WTC11 (cell line): ENCODE measurements around the gene SLBP. TPM values are rescaled to one million over a fixed set of nuclear protein-coding genes. Genes with fewer than 3 reads are reported as not detected.

ENCODE experiments used
- ATAC-seq: fragments of 200-7000 bp; cut with Tn5 transposase; 2 replicates; pipeline ENCODE4 v1.10.0; 2021; ENCODE audit warnings: mild to moderate bottlenecking, moderate library complexity
- CTCF ChIA-PET: fragments of 300-600 bp; sonication (Branson Sonifier 250); formaldehyde crosslinking; loops from one replicate; lab custom pipeline; 2021; ENCODE audit warnings: antibody characterized with exemption; lab: Charles Lee
- POLR2A ChIA-PET: fragments of 350-600 bp; sonication (Branson Sonifier 250); formaldehyde crosslinking; loops from one replicate; lab custom pipeline; 2021; ENCODE audit warnings: antibody characterized with exemption; lab: Charles Lee
- DNase-seq: peaks from one replicate; pipeline ENCODE4 v3.0.0; 2021; ENCODE audit warnings: low spot score
- H3K27ac Mint-ChIP-seq: 2 replicates; pipeline ENCODE4 v1.8.0; 2021; ENCODE audit warnings: mixed read lengths
- H3K27me3 Mint-ChIP-seq: 2 replicates; pipeline ENCODE4 v1.8.0; 2021; ENCODE audit warnings: low read depth, mild to moderate bottlenecking, moderate library complexity, mixed read lengths
- H3K36me3 Mint-ChIP-seq: 2 replicates; pipeline ENCODE4 v1.8.0; 2021; ENCODE audit warnings: mixed read lengths
- H3K4me1 Mint-ChIP-seq: 2 replicates; pipeline ENCODE4 v1.8.0; 2022; ENCODE audit warnings: mixed read lengths
- H3K4me3 Mint-ChIP-seq: 2 replicates; pipeline ENCODE4 v1.8.0; 2021; ENCODE audit warnings: mild to moderate bottlenecking, moderate library complexity, mixed read lengths
- H3K9me3 Mint-ChIP-seq: 2 replicates; pipeline ENCODE4 v1.8.0; 2021; ENCODE audit warnings: mixed read lengths
- CBFB ChIP-seq: sonication (generic); formaldehyde crosslinking; IDR thresholded peaks from 2 replicates; pipeline ENCODE4 v1.8.1; 2022; ENCODE audit warnings: mild to moderate bottlenecking, low read depth, missing genetic modification reagents
- CREM ChIP-seq: sonication (generic); formaldehyde crosslinking; IDR thresholded peaks from 2 replicates; pipeline ENCODE4 v1.8.1; 2022; ENCODE audit warnings: mild to moderate bottlenecking, missing genetic modification reagents, moderate library complexity
- EMX1 ChIP-seq: fragments of 250-450 bp; sonication (Bioruptor Pico); IDR thresholded peaks from 2 replicates; pipeline ENCODE4 v1.8.0; 2021; ENCODE audit warnings: mild to moderate bottlenecking
- ESRRA ChIP-seq: sonication (generic); formaldehyde crosslinking; IDR thresholded peaks from 2 replicates; pipeline ENCODE4 v1.8.1; 2022; ENCODE audit warnings: mild to moderate bottlenecking, missing genetic modification reagents, borderline replicate concordance
- FOXP1 ChIP-seq: sonication (generic); formaldehyde crosslinking; IDR thresholded peaks from 2 replicates; pipeline ENCODE4 v1.8.0; 2022; ENCODE audit warnings: missing genetic modification reagents, mild to moderate bottlenecking, moderate library complexity, borderline replicate concordance
- GABPB1 ChIP-seq: sonication (generic); formaldehyde crosslinking; IDR thresholded peaks from 2 replicates; pipeline ENCODE4 v1.8.1; 2023; ENCODE audit warnings: mild to moderate bottlenecking, missing genetic modification reagents
- GTF2I ChIP-seq: fragments of 250-450 bp; sonication (Bioruptor Pico); conservative IDR thresholded peaks from 2 replicates; pipeline ENCODE4 v1.4.0; 2021; ENCODE audit warnings: mild to moderate bottlenecking
- NR2C2 ChIP-seq: sonication (generic); formaldehyde crosslinking; IDR thresholded peaks from 2 replicates; pipeline ENCODE4 v1.8.0; 2022; ENCODE audit warnings: mild to moderate bottlenecking, missing genetic modification reagents
- OVOL2 ChIP-seq: fragments of 250-450 bp; sonication (Bioruptor Pico); IDR thresholded peaks from 2 replicates; pipeline ENCODE4 v1.9.0; 2021; ENCODE audit warnings: mild to moderate bottlenecking, borderline replicate concordance
- RELA ChIP-seq: sonication (generic); formaldehyde crosslinking; IDR thresholded peaks from 2 replicates; pipeline ENCODE4 v1.8.1; 2022; ENCODE audit warnings: missing genetic modification reagents, mild to moderate bottlenecking, borderline replicate concordance
- RORB ChIP-seq: fragments of 250-450 bp; sonication (Bioruptor Pico); IDR thresholded peaks from 2 replicates; pipeline ENCODE4 v1.9.0; 2021; ENCODE audit warnings: mild to moderate bottlenecking
- TEAD1 ChIP-seq: sonication (generic); formaldehyde crosslinking; IDR thresholded peaks from 2 replicates; pipeline ENCODE4 v1.8.0; 2022; ENCODE audit warnings: mild to moderate bottlenecking, missing genetic modification reagents
- ZBTB21 ChIP-seq: sonication (generic); formaldehyde crosslinking; IDR thresholded peaks from 2 replicates; pipeline ENCODE4 v1.8.1; 2023; ENCODE audit warnings: mild to moderate bottlenecking, missing genetic modification reagents, borderline replicate concordance
- ZNF232 ChIP-seq: sonication (generic); formaldehyde crosslinking; IDR thresholded peaks from 2 replicates; pipeline ENCODE4 v1.8.0; 2022; ENCODE audit warnings: mild to moderate bottlenecking, missing genetic modification reagents
- ZNF423 ChIP-seq: fragments of 250-450 bp; sonication (Bioruptor Pico); IDR thresholded peaks from 2 replicates; pipeline ENCODE4 v2.1.2; 2022; ENCODE audit warnings: mild to moderate bottlenecking, moderate library complexity
- total RNA-seq: library from RNA; stranded (reverse); gene quantifications from 3 replicates; pipeline ENCODE4 v1.2.3, GENCODE V29; 2021
- TF ChIP-seq, protein P1 (sequence below): sonication (generic); formaldehyde crosslinking; conservative IDR thresholded peaks from 2 replicates; pipeline ENCODE4 v1.8.1; 2022; ENCODE audit warnings: mild to moderate bottlenecking, missing genetic modification reagents
- TF ChIP-seq, protein P2 (sequence below): fragments of 250-450 bp; sonication (Bioruptor Pico); IDR thresholded peaks from 2 replicates; pipeline ENCODE4 v1.9.0; 2021; ENCODE audit warnings: mild to moderate bottlenecking
- TF ChIP-seq, protein P3 (sequence below): fragments of 200-600 bp; IDR thresholded peaks from 2 replicates; pipeline ENCODE4 v1.8.0; 2022; ENCODE audit warnings: antibody characterized with exemption
- TF ChIP-seq, protein P4 (sequence below): sonication (generic); formaldehyde crosslinking; IDR thresholded peaks from 2 replicates; pipeline ENCODE4 v1.8.1; 2023; ENCODE audit warnings: mild to moderate bottlenecking, missing genetic modification reagents, moderate library complexity
- TF ChIP-seq, protein P5 (sequence below): sonication (generic); formaldehyde crosslinking; IDR thresholded peaks from 2 replicates; pipeline ENCODE4 v1.8.1; 2023; ENCODE audit warnings: mild to moderate bottlenecking, missing genetic modification reagents, borderline replicate concordance
- TF ChIP-seq, protein P6 (sequence below): sonication (generic); formaldehyde crosslinking; IDR thresholded peaks from 2 replicates; pipeline ENCODE4 v1.8.1; 2022; ENCODE audit warnings: low read depth, missing genetic modification reagents, borderline replicate concordance
- TF ChIP-seq, protein P7 (sequence below): fragments of 250-450 bp; sonication (Bioruptor Pico); IDR thresholded peaks from 2 replicates; pipeline ENCODE4 v1.9.0; 2021; ENCODE audit warnings: moderate library complexity, mild to moderate bottlenecking, inconsistent platforms, borderline replicate concordance
- TF ChIP-seq, protein P8 (sequence below): sonication (generic); formaldehyde crosslinking; conservative IDR thresholded peaks from 2 replicates; pipeline ENCODE4 v1.8.1; 2023; ENCODE audit warnings: mild to moderate bottlenecking, low read depth, missing genetic modification reagents, moderate library complexity

The SLBP gene
- total RNA-seq, 1 experiment from 2014 or later, result 40.2 TPM

DNA sequence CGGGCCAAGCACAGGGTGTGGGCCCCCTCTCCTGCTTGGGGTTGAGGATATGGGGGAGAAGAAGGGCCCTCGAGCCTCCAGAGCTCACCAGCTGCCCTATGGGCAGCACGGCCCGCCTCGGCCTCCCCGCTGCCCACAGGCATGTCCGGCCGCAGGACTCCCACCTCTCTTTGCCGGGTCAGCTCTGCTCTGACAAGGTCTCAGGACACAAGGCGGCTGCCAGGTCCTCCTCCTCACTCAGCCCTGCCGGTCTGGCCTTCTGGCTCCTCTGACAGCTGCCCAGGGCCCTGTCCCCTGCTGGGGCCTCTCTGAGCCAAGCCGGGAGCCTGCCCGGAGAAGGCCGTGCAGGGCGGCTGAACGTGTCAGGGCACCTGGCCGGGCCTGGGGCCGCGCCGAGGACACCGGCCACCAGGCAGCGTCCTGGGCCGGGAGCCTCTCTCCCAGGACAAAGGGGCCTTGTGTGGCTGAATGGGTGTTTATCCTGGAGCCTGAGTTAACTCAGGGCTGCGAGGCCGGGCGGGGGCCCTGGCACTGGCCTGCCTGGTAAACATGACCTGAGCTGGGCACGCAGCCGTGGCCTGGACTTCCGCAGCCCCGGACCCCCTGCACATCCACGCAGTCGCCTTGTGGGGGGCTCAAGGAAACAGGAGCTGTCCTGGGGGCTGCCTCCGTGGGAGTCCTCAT is 34.9 kb upstream of the SLBP start:
- ATAC-seq, result no peak
- no peak overlapping the region; the same call in 1 of the 2 replicates for H3K27ac Mint-ChIP-seq
- POLR2A ChIA-PET, result no interaction called here

DNA sequence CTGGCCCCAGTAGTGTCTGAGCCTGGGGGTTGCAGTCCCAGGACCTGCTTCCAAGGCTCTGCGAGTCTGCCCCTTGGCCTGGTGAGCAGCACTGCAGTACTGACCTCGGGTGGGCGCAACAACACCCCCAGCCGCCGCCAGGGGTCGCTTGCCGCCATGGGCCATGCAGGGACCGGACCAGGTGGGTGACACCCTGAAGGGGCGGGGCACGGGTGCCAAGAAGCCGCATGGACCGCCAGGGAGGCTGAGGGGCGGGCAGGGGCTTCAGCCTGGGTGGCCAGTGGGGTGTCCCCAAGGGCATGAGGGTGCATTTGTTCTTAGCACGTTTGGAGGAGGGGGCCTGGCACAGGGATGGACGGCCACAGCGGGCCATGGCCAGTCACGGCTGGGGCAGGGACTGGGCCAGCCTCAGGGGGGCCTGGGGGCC is 34.2 kb upstream of the SLBP start:
- POLR2A ChIA-PET, result no interaction called here
- no peaks in the 10 kb centered on the region for H3K9me3 Mint-ChIP-seq
- H3K27me3 Mint-ChIP-seq, result peaks cover 2% of the 10 kb centered on the region; the same call in 1 of the 2 replicates
- ATAC-seq (peak; percentile 87), DNase-seq (peak; percentile 98)
- CTCF ChIA-PET, result interaction anchor here (1.4 to 4.1 kb wide), 4 partner anchors 13 to 53 kb away, joined by 4 to 115 read pairs (median 53); partner anchors contain the start of gene FGFR3
- H3K27ac Mint-ChIP-seq, result no peak overlapping the region
- H3K36me3 Mint-ChIP-seq, result peaks cover 31% of the 10 kb centered on the region
- no peak overlapping the region for H3K4me3 Mint-ChIP-seq
- H3K4me1 Mint-ChIP-seq, result no peaks in the 10 kb centered on the region
- TF ChIP-seq GTF2I (CRISPR knock-in tag), result no peak
- TF ChIP-seq, protein P1, sequence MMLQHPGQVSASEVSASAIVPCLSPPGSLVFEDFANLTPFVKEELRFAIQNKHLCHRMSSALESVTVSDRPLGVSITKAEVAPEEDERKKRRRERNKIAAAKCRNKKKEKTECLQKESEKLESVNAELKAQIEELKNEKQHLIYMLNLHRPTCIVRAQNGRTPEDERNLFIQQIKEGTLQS (CRISPR knock-in tag), result no peak
- TF ChIP-seq, protein P2, sequence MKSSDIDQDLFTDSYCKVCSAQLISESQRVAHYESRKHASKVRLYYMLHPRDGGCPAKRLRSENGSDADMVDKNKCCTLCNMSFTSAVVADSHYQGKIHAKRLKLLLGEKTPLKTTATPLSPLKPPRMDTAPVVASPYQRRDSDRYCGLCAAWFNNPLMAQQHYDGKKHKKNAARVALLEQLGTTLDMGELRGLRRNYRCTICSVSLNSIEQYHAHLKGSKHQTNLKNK (CRISPR knock-in tag), result no peak
- TF ChIP-seq, protein P3, sequence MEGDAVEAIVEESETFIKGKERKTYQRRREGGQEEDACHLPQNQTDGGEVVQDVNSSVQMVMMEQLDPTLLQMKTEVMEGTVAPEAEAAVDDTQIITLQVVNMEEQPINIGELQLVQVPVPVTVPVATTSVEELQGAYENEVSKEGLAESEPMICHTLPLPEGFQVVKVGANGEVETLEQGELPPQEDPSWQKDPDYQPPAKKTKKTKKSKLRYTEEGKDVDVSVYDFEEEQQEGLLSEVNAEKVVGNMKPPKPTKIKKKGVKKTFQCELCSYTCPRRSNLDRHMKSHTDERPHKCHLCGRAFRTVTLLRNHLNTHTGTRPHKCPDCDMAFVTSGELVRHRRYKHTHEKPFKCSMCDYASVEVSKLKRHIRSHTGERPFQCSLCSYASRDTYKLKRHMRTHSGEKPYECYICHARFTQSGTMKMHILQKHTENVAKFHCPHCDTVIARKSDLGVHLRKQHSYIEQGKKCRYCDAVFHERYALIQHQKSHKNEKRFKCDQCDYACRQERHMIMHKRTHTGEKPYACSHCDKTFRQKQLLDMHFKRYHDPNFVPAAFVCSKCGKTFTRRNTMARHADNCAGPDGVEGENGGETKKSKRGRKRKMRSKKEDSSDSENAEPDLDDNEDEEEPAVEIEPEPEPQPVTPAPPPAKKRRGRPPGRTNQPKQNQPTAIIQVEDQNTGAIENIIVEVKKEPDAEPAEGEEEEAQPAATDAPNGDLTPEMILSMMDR, result peak; percentile 88
- TF ChIP-seq, protein P4, sequence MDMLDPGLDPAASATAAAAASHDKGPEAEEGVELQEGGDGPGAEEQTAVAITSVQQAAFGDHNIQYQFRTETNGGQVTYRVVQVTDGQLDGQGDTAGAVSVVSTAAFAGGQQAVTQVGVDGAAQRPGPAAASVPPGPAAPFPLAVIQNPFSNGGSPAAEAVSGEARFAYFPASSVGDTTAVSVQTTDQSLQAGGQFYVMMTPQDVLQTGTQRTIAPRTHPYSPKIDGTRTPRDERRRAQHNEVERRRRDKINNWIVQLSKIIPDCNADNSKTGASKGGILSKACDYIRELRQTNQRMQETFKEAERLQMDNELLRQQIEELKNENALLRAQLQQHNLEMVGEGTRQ, result no peak
- TF ChIP-seq, protein P5, sequence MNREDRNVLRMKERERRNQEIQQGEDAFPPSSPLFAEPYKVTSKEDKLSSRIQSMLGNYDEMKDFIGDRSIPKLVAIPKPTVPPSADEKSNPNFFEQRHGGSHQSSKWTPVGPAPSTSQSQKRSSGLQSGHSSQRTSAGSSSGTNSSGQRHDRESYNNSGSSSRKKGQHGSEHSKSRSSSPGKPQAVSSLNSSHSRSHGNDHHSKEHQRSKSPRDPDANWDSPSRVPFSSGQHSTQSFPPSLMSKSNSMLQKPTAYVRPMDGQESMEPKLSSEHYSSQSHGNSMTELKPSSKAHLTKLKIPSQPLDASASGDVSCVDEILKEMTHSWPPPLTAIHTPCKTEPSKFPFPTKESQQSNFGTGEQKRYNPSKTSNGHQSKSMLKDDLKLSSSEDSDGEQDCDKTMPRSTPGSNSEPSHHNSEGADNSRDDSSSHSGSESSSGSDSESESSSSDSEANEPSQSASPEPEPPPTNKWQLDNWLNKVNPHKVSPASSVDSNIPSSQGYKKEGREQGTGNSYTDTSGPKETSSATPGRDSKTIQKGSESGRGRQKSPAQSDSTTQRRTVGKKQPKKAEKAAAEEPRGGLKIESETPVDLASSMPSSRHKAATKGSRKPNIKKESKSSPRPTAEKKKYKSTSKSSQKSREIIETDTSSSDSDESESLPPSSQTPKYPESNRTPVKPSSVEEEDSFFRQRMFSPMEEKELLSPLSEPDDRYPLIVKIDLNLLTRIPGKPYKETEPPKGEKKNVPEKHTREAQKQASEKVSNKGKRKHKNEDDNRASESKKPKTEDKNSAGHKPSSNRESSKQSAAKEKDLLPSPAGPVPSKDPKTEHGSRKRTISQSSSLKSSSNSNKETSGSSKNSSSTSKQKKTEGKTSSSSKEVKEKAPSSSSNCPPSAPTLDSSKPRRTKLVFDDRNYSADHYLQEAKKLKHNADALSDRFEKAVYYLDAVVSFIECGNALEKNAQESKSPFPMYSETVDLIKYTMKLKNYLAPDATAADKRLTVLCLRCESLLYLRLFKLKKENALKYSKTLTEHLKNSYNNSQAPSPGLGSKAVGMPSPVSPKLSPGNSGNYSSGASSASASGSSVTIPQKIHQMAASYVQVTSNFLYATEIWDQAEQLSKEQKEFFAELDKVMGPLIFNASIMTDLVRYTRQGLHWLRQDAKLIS (CRISPR knock-in tag), result no peak
- peak; percentile 72 for TF ChIP-seq ZNF423 (CRISPR knock-in tag)
- TF ChIP-seq RELA (CRISPR knock-in tag), result no peak
- no peak for TF ChIP-seq RORB
- 0 out of 2 replicates have a peak, but pooled peaks have one; percentile 18 for TF ChIP-seq GABPB1
- TF ChIP-seq CBFB (CRISPR knock-in tag), result no peak
- TF ChIP-seq, protein P6, sequence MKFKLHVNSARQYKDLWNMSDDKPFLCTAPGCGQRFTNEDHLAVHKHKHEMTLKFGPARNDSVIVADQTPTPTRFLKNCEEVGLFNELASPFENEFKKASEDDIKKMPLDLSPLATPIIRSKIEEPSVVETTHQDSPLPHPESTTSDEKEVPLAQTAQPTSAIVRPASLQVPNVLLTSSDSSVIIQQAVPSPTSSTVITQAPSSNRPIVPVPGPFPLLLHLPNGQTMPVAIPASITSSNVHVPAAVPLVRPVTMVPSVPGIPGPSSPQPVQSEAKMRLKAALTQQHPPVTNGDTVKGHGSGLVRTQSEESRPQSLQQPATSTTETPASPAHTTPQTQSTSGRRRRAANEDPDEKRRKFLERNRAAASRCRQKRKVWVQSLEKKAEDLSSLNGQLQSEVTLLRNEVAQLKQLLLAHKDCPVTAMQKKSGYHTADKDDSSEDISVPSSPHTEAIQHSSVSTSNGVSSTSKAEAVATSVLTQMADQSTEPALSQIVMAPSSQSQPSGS (CRISPR knock-in tag), result no peak
- TF ChIP-seq, protein P7, sequence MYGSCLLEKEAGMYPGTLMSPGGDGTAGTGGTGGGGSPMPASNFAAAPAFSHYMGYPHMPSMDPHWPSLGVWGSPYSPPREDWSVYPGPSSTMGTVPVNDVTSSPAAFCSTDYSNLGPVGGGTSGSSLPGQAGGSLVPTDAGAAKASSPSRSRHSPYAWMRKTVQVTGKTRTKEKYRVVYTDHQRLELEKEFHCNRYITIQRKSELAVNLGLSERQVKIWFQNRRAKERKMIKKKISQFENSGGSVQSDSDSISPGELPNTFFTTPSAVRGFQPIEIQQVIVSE (CRISPR knock-in tag), result no peak
- TF ChIP-seq TEAD1 (CRISPR knock-in tag), result no peak
- no peak for TF ChIP-seq CREM (CRISPR knock-in tag)
- TF ChIP-seq NR2C2 (CRISPR knock-in tag), result no peak

More for the DNA sequence above, 34.9 kb upstream of the SLBP start:
- TF ChIP-seq OVOL2 (CRISPR knock-in tag), result no peak
- no peak for TF ChIP-seq EMX1 (CRISPR knock-in tag)
- TF ChIP-seq ZBTB21 (CRISPR knock-in tag), result no peak
- peak; percentile 60; the same call in 1 of the 2 replicates for TF ChIP-seq GABPB1
- no peak for TF ChIP-seq FOXP1 (CRISPR knock-in tag)
- no peak for TF ChIP-seq ZNF232 (CRISPR knock-in tag)
- no peak for TF ChIP-seq ESRRA
- TF ChIP-seq, protein P8, sequence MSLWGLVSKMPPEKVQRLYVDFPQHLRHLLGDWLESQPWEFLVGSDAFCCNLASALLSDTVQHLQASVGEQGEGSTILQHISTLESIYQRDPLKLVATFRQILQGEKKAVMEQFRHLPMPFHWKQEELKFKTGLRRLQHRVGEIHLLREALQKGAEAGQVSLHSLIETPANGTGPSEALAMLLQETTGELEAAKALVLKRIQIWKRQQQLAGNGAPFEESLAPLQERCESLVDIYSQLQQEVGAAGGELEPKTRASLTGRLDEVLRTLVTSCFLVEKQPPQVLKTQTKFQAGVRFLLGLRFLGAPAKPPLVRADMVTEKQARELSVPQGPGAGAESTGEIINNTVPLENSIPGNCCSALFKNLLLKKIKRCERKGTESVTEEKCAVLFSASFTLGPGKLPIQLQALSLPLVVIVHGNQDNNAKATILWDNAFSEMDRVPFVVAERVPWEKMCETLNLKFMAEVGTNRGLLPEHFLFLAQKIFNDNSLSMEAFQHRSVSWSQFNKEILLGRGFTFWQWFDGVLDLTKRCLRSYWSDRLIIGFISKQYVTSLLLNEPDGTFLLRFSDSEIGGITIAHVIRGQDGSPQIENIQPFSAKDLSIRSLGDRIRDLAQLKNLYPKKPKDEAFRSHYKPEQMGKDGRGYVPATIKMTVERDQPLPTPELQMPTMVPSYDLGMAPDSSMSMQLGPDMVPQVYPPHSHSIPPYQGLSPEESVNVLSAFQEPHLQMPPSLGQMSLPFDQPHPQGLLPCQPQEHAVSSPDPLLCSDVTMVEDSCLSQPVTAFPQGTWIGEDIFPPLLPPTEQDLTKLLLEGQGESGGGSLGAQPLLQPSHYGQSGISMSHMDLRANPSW (CRISPR knock-in tag), result no peak
- no peaks in the 10 kb centered on the region for H3K9me3 Mint-ChIP-seq
- H3K36me3 Mint-ChIP-seq, result peaks cover 23% of the 10 kb centered on the region
- no peaks in the 10 kb centered on the region for H3K4me1 Mint-ChIP-seq
- H3K27me3 Mint-ChIP-seq, result peaks cover 2% of the 10 kb centered on the region; the same call in 1 of the 2 replicates
- DNase-seq, result no peak
- CTCF ChIA-PET, result interaction anchor here (0.5 to 4.1 kb wide), 15 partner anchors 10 to 327 kb away, joined by 3 to 188 read pairs (median 20); partner anchors contain the start of gene FGFR3
- no peak overlapping the region for H3K4me3 Mint-ChIP-seq
